Cardiac fibroblast (primary cell): Measurements from ENCODE around the gene CAPN5.

Experiments used
- DNase-seq, 2 donors: peaks; one replicate each; pipeline versions ENCODE4 v3.0.0 to v3.0.0-alpha.2; 2010; ENCODE audit warnings: low read depth in 2 of 2
- H3K4me3 ChIP-seq, 2 donors: replicated peaks in 1 of 2; 1 replicate in 1 of 2; 2 replicates in 1 of 2; pipeline ENCODE4 v1.5.1; 2011; ENCODE audit warnings: low read depth in 2 of 2, low read length in 2 of 2, mild to moderate bottlenecking in 2 of 2, moderate library complexity in 1 of 2
- CTCF ChIP-seq: IDR thresholded peaks from one replicate; pipeline ENCODE4 v1.5.1; 2011; ENCODE audit warnings: low read depth, mild to moderate bottlenecking, low read length, inconsistent platforms

CAPN5 gene

GRCh38 chr11:77106759-77107158 lies 40.0 kb downstream of the CAPN5 start:
- no peak overlapping the region for H3K4me3 ChIP-seq
- no peak for TF ChIP-seq CTCF
- no peak for DNase-seq

GRCh38 chr11:77107950-77108349 lies 41.2 kb downstream of the CAPN5 start:
- peak; percentile 93 to 95 for DNase-seq
- no peak overlapping the region for H3K4me3 ChIP-seq
- TF ChIP-seq CTCF = no peak

- H3K4me3 ChIP-seq = no peak overlapping the region
- no peak for TF ChIP-seq CTCF
- no peak for DNase-seq
These were observed 41.7 kb downstream of the CAPN5 start for GRCh38 chr11:77108436-77108835.

GRCh38 chr11:77109236-77110019 lies 42.7 kb downstream of the CAPN5 start:
- peak; percentile 59 to 65 for DNase-seq
- TF ChIP-seq CTCF = no peak
- H3K4me3 ChIP-seq = no peak overlapping the region

GRCh38 chr11:77110836-77111235 lies 44.1 kb downstream of the CAPN5 start:
- H3K4me3 ChIP-seq = no peak overlapping the region
- no peak for TF ChIP-seq CTCF
- DNase-seq = no peak

GRCh38 chr11:77111277-77111676 lies 44.5 kb downstream of the CAPN5 start:
- no peak for DNase-seq
- no peak overlapping the region for H3K4me3 ChIP-seq
- TF ChIP-seq CTCF = no peak

- no peak overlapping the region for H3K4me3 ChIP-seq
- TF ChIP-seq CTCF = no peak
- no peak for DNase-seq
These were observed 45.2 kb downstream of the CAPN5 start for GRCh38 chr11:77111946-77112345.
